Fibroblast of lung (primary cell): ENCODE results near the gene TSPAN11.

Experiments
- CTCF ChIP-seq, 2 donors: IDR thresholded peaks in 1 of 2; conservative IDR thresholded peaks in 1 of 2; 1 replicate in 1 of 2; 2 replicates in 1 of 2; pipeline ENCODE4 v1.5.1; 2011 to 2012; ENCODE audit warnings: low read length in 2 of 2, control low read depth in 1 of 2, inconsistent platforms in 1 of 2, low read depth in 1 of 2, mild to moderate bottlenecking in 1 of 2
- EZH2 ChIP-seq: IDR thresholded peaks from 2 replicates; pipeline ENCODE4 v1.5.1; 2012; ENCODE audit warnings: low read length, control low read depth, mild to moderate bottlenecking; ENCODE audit errors: missing control alignments

GRCh38 chr12:30953951-30954751, 27.6 kb downstream of the TSPAN11 start:
- TF ChIP-seq CTCF (conservative IDR thresholded peaks at IDR 0.05 in 1 of 2, IDR thresholded peaks at IDR 0.05 in 1 of 2; ENCODE audit: low read depth in 1 of 2, low read length in 2 of 2): no peak
- TF ChIP-seq EZH2: no peak
